Sigmoid colon (tissue), 7 donors: ENCODE data around the gene DUS3L. TPM values are rescaled to one million over a fixed set of nuclear protein-coding genes. Genes with fewer than 3 reads are reported as not detected.
A peak's percentile ranks its signal among the peaks of the same experiment; 100 is the strongest.
"Not testable (repeated sequence)": the region's sequence is repeated elsewhere in the genome, so short reads cannot be mapped to it uniquely, and the experiment has no call there.

Source experiments
- DNase-seq: peaks from one replicate; pipeline ENCODE4 v3.0.0-alpha.2; 2019
- H3K27ac ChIP-seq, 4 donors: fragments of 200-600 bp; sonication (generic); one replicate each; pipeline ENCODE4 v1.5.1; 2016 to 2019; ENCODE audit warnings: mild to moderate bottlenecking in 1 of 4
- H3K27me3 ChIP-seq, 3 donors: fragments of 200-600 bp; sonication (generic); one replicate each; pipeline ENCODE4 v1.5.1; 2019; ENCODE audit warnings: mild to moderate bottlenecking in 1 of 3
- H3K36me3 ChIP-seq, 4 donors: fragments of 200-600 bp; sonication (generic); one replicate each; pipeline ENCODE4 v1.5.1; 2016 to 2019
- H3K4me1 ChIP-seq, 4 donors: fragments of 200-600 bp; sonication (generic); one replicate each; pipeline ENCODE4 v1.5.1; 2017 to 2019
- H3K4me3 ChIP-seq, 4 donors: fragments of 200-600 bp; sonication (generic); one replicate each; pipeline ENCODE4 v1.5.1; 2017 to 2019; ENCODE audit warnings: mild to moderate bottlenecking in 2 of 4, moderate library complexity in 1 of 4
- H3K9me3 ChIP-seq, 4 donors: fragments of 200-600 bp in 3 of 4; sonication (generic) in 3 of 4; one replicate each; pipeline versions ENCODE4 v1.5.1 to v1.6.1; 2013 to 2019
- EP300 ChIP-seq, 4 donors: sonication (generic); formaldehyde crosslinking; IDR thresholded peaks; one replicate each; pipeline ENCODE4 v1.6.1; 2017; ENCODE audit warnings: antibody characterized with exemption in 4 of 4
- POLR2A ChIP-seq, 2 donors: fragments of 450-650 bp; IDR thresholded peaks; one replicate each; pipeline ENCODE4 v1.6.1; 2016; ENCODE audit warnings: antibody characterized with exemption in 2 of 2, mild to moderate bottlenecking in 2 of 2, moderate library complexity in 2 of 2
- POLR2AphosphoS5 ChIP-seq, 4 donors: sonication (generic); formaldehyde crosslinking; IDR thresholded peaks; one replicate each; pipeline ENCODE4 v1.6.1; 2017; ENCODE audit warnings: antibody characterized with exemption in 4 of 4
- WGBS, 2 donors: extraction: QIAGEN DNeasy Blood & Tissue Kit; methylation state at CpG; one replicate each; pipeline ENCODE4 v1.1.7; 2013; 5-methylcytosine and 5-hydroxymethylcytosine counted together
- intact Hi-C: fragments of 100-400 bp; cut with DNase I; formaldehyde crosslinking; loops from one replicate; pipeline ENCODE4 v1.15.1; 2023
- polyA plus RNA-seq, 3 donors: library from polyadenylated mRNA; stranded (reverse); fragments of 200-250 nt; gene quantifications; one replicate each; pipeline ENCODE4 v1.2.3, GENCODE V29; 2013
- total RNA-seq, 4 donors: library from RNA; depleted of rRNA; stranded (reverse); fragments of >200 nt; gene quantifications; one replicate each; pipeline ENCODE4 v1.1.0, GENCODE V29; 2016
- TF ChIP-seq, protein P1 (sequence below), 4 experiments: fragments of 450-650 bp in 3 of 4; fragments of 200-600 bp in 1 of 4; IDR thresholded peaks; one replicate each; pipeline ENCODE4 v1.5.1; 2016 to 2019; ENCODE audit warnings: antibody characterized with exemption in 4 of 4, mild to moderate bottlenecking in 3 of 4, moderate library complexity in 2 of 4
- donor health status: healthy with polysubstance abuse.
- donor health status: Bipolar disorder and iron deficiency.
- donor health status: healthy.

DUS3L gene
- total and polyA plus RNA-seq, 7 donors, result 8.3 to 42.0 (median 27.1) TPM

- Histone ChIP-seq H3K36me3 (peaks cover 36 to 63% (median 49%) of the 10 kb centered on the region in 4 donors), H3K27ac (no peak overlapping the region), H3K4me1 (peaks cover 2 to 9% (median 9%) of the 10 kb centered on the region in 4 donors), H3K4me3 (no peak overlapping the region), H3K27me3 (no peaks in the 10 kb centered on the region), H3K9me3 (no peaks in the 10 kb centered on the region)
- intact Hi-C loops, result no loop called here
- DNase-seq, result peak; percentile 63
- 89 to 93% methylated on average over 44 of the region's 44 CpGs for WGBS, 2 donors
- TF ChIP-seq POLR2AphosphoS5 (IDR thresholded peaks at IDR 0.05), result no peak
Observed at GRCh38 chr19:5786593-5787408, 4.2 kb downstream of the DUS3L start.

GRCh38 chr19:5785423-5785822 is 5.5 kb downstream of the DUS3L start:
- H3K9me3 ChIP-seq, result no peaks in the 10 kb centered on the region
- peaks cover 36 to 63% (median 49%) of the 10 kb centered on the region in 4 donors for H3K36me3 ChIP-seq
- TF ChIP-seq EP300 (IDR thresholded peaks at IDR 0.05) (no peak), POLR2AphosphoS5 (IDR thresholded peaks at IDR 0.05) (no peak), POLR2A (IDR thresholded peaks at IDR 0.05) (no peak)
- TF ChIP-seq, protein P1, sequence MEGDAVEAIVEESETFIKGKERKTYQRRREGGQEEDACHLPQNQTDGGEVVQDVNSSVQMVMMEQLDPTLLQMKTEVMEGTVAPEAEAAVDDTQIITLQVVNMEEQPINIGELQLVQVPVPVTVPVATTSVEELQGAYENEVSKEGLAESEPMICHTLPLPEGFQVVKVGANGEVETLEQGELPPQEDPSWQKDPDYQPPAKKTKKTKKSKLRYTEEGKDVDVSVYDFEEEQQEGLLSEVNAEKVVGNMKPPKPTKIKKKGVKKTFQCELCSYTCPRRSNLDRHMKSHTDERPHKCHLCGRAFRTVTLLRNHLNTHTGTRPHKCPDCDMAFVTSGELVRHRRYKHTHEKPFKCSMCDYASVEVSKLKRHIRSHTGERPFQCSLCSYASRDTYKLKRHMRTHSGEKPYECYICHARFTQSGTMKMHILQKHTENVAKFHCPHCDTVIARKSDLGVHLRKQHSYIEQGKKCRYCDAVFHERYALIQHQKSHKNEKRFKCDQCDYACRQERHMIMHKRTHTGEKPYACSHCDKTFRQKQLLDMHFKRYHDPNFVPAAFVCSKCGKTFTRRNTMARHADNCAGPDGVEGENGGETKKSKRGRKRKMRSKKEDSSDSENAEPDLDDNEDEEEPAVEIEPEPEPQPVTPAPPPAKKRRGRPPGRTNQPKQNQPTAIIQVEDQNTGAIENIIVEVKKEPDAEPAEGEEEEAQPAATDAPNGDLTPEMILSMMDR (IDR thresholded peaks at IDR 0.05), result no peak
- H3K4me3 ChIP-seq, result no peak overlapping the region
- no peaks in the 10 kb centered on the region for H3K27me3 ChIP-seq
- peak; percentile 62 for DNase-seq
- intact Hi-C loops, result no loop called here
- no peak overlapping the region for H3K27ac ChIP-seq
- 94 to 96% methylated on average over 37 of the region's 37 CpGs for WGBS, 2 donors
- peaks cover 2 to 9% (median 8%) of the 10 kb centered on the region in 4 donors for H3K4me1 ChIP-seq

- 89 to 94% methylated on average over 15 of the region's 15 CpGs for WGBS, 2 donors
- DNase-seq, result no peak
- Histone ChIP-seq H3K9me3 (no peaks in the 10 kb centered on the region), H3K4me3 (no peak within 1 kb of the TSS), H3K4me1 (peaks cover 0 to 1% (median under 1%) of the 10 kb centered on the region in 4 donors), H3K27me3 (no peaks in the 10 kb centered on the region), H3K36me3 (peaks cover 33 to 59% (median 46%) of the 10 kb centered on the region in 4 donors), H3K27ac (no peak within 1 kb of the TSS)
- intact Hi-C loops, result no loop called here
- TF ChIP-seq POLR2A (IDR thresholded peaks at IDR 0.05) (no peak), POLR2AphosphoS5 (IDR thresholded peaks at IDR 0.05) (no peak), EP300 (IDR thresholded peaks at IDR 0.05) (no peak)
- TF ChIP-seq, protein P1 (IDR thresholded peaks at IDR 0.05), result no peak
Observed at GRCh38 chr19:5784581-5785147, 6.3 kb downstream of the DUS3L start, which contains the start of gene PRR22. Gene PRR22 (minus strand): TSS chr19:5784746. CDS start chr19:5784660, 86 bp downstream.

GRCh38 chr19:5782945-5783919 is 7.7 kb downstream of the DUS3L start:
- intact Hi-C loops, result no loop called here
- peak; percentile 63 for DNase-seq
- H3K4me3 ChIP-seq, result no peak overlapping the region
- WGBS, 2 donors, result 83 to 89% methylated on average over 48 of the region's 48 CpGs
- TF ChIP-seq POLR2AphosphoS5 (IDR thresholded peaks at IDR 0.05), result no peak
- peaks cover 22 to 44% (median 33%) of the 10 kb centered on the region in 4 donors for H3K36me3 ChIP-seq
- H3K27ac ChIP-seq, result no peak overlapping the region
- no peaks in the 10 kb centered on the region for H3K27me3 ChIP-seq
- H3K4me1 ChIP-seq, result no peaks in the 10 kb centered on the region
- no peaks in the 10 kb centered on the region for H3K9me3 ChIP-seq

DNA sequence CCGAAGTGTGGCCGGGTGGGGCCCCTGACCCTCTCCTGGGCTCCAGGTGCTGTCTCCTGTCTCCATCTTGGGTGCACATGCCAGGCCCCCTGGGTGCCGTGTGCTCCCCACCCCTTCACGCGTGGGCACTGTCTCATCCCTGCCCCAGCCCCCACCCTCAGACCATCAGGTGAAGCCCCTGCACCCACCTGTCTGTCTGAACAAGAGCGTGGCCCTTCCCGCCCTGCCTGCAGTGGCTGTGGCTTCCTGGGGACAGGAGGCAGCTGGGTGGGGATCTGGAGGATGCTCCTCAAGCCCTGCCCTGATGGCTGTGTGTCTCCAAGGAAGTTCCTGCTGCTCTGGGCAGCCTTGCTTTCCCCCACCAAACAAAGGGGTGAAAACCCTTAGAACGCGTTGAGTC is 8.6 kb downstream of the DUS3L start:
- H3K27ac ChIP-seq, result no peak overlapping the region
- H3K27me3 ChIP-seq, result no peaks in the 10 kb centered on the region
- intact Hi-C loops, result no loop called here
- H3K4me3 ChIP-seq, result no peak overlapping the region
- H3K36me3 ChIP-seq, result peaks cover 14 to 35% (median 24%) of the 10 kb centered on the region in 4 donors
- TF ChIP-seq, protein P1 (IDR thresholded peaks at IDR 0.05), result no peak
- TF ChIP-seq POLR2A (IDR thresholded peaks at IDR 0.05) (no peak), EP300 (IDR thresholded peaks at IDR 0.05) (no peak), POLR2AphosphoS5 (IDR thresholded peaks at IDR 0.05) (no peak)
- WGBS, 2 donors, result 75 to 87% methylated on average over 9 of the region's 9 CpGs
- DNase-seq, result no peak
- H3K4me1 ChIP-seq, result no peaks in the 10 kb centered on the region
- H3K9me3 ChIP-seq, result no peaks in the 10 kb centered on the region

DNA sequence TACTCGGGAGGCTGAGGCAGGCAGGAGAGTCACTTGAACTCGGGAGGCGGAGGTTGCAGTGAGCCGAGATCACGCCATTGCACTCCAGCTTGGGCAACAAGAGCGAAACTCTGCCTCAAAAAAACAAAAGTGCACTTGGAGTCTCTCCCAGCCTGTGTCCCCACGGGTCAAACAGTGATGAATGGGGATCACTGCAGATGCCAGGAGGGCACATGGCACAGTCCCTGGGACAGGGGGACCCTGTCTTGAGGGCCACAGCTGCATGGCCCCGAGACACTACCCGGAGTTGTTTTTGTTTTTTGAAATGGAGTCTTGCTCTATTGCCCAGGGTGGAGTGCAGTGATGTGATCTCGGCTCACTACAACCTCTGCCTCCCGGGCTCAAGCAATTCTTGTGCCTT is 10.0 kb downstream of the DUS3L start:
- H3K9me3 ChIP-seq, H3K27ac ChIP-seq, intact Hi-C loops, H3K4me3 ChIP-seq, DNase-seq, H3K4me1 ChIP-seq, H3K27me3 ChIP-seq: not testable (repeated sequence)
- H3K36me3 ChIP-seq, result peaks cover under 1 to 21% (median 12%) of the 10 kb centered on the region in 4 donors
- 77 to 88% methylated on average over 11 of the region's 11 CpGs for WGBS, 2 donors
